ENCODE measurements around the gene BASP1.

Gene BASP1, protein sequence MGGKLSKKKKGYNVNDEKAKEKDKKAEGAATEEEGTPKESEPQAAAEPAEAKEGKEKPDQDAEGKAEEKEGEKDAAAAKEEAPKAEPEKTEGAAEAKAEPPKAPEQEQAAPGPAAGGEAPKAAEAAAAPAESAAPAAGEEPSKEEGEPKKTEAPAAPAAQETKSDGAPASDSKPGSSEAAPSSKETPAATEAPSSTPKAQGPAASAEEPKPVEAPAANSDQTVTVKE

GRCh38 chr5:17217493-17218352 lies at the start of gene BASP1:
BASP1 (plus strand) TSS chr5:17217631; CDS start chr5:17275217, 57,586 bp downstream.
- DNase-seq, result no peak

DNA sequence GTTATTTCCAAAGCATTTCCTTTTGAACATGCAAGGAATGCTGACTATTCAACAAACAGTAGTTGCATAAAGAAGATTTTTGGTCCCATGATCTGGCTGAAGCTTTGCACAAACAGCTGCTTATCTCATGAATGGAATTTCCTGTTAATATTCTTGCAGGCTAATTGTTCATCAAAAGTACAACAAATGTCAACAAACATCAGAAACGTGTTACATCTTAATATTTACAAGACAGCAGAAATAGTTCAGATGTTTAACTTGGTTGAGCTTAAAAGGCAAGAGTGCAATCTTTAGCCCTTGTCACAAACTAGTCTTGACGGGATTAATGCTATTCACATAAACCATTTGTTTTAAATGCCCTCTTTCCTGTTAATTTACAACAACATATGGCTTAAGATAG lies 47.9 kb upstream of the BASP1 start:
- DNase-seq, result no peak

DNA sequence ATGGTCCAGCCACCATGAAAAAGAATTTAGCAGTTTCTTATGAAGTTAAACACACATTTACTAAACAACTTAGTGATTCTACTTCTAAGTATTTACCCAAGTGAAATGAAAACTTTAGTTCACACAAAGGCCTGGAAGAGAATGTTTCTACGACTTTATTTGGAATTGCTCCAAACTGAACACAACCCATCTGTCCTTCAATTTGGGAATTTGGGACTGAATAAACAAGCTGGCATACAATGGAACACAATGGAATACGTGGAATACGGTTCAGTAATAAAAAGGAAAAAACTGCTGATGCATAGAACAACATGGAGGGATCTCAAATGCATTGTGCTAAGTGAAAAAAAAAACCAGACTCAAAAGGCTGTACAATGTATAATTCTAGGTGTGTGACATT lies 44.6 kb upstream of the BASP1 start:
- no peak for DNase-seq

- no peak for DNase-seq
Measured at GRCh38 chr5:17174965-17175364, 42.5 kb upstream of the BASP1 start.

DNA sequence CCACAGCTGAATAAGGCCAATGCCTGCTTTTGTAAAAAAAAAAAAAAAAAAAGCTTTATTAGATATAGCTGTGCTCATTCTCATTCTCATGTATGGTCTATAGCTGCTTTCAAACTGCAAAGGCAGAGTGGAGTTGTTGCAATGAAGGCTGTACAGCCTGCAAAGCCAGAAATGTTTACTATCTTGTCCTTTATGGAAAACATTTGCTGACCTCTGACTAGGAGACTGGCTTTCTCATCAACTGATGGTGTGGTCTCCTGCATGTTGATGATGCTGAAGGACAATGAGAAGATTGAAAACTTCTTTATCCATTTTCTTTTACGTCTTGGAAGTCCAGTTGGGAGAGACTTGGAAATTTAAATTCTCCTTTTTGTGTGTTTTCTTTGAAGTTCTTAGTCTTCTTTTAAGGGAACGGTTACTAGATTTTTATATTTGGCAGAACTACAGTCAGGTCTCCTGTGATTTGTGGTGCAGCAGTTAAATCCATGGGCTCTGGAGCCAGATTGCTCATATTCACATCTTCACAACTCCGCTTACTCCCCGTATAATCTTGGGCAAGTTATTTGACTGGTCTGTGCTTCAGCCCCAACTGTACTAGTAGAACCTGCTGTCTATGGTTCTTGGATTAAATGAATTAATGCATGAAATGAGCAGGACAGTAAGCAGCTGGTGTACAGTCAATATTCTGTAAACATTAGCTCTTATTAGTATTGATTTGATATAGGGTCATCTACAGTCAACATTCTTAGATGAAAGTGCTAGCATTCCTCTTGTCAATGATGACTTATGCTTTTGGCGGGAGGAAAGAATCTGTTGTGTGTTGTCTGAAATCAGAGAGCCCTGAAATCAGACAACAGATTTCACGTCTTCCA lies 39.7 kb upstream of the BASP1 start:
- no peak for DNase-seq

GRCh38 chr5:17178373-17178675 lies 39.1 kb upstream of the BASP1 start:
- DNase-seq, result no peak

GRCh38 chr5:17180330-17180843 lies 37.0 kb upstream of the BASP1 start:
- no peak for DNase-seq

- no peak for DNase-seq
Measured at GRCh38 chr5:17180864-17181723, 36.3 kb upstream of the BASP1 start.

DNA sequence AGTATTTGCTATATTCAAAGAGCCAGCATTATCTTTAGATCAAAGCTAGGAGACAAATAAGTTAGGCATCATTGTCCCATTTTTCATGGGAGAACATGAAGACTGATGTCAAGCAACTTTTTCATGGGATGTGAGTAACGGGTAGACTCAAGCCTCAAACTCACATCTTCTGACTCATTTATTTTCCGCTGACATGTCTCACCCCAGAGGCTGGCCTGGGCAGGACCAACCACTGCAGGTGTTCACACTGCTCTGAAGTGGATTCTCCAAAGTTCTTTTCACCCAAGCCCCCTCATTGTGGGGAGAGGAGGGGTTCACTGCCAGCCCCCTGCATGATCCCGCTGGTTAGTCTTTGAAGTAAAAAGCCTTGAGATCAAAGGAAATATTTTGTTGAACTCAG lies 34.9 kb upstream of the BASP1 start:
- DNase-seq, result no peak

- no peak for DNase-seq
Measured at GRCh38 chr5:17182981-17183380, 34.5 kb upstream of the BASP1 start.

GRCh38 chr5:17183831-17184230 lies 33.6 kb upstream of the BASP1 start:
- DNase-seq, result no peak

- no peak for DNase-seq
Measured at GRCh38 chr5:17184588-17184987, 32.8 kb upstream of the BASP1 start.

- DNase-seq, result no peak
Measured at GRCh38 chr5:17185349-17185748, 32.1 kb upstream of the BASP1 start.

DNA sequence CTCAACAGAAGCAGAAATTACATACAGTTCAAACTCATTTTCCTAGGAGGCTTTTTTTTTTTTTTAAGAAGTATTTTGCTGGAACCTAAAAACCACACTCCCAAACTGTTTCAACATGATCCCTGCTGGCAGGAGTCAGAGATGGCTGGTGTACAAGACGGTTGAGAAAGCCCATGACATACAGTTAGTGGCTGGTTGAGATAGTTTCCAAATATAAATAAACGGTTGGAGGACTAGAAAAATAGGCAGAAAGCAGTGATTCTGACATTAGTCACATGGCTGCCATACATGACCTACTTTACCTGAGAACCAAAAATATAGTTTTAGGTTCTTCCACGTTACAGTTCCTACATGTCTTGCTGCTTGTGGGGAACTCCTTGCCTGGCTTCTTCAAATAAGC lies 31.7 kb upstream of the BASP1 start:
- no peak for DNase-seq

DNA sequence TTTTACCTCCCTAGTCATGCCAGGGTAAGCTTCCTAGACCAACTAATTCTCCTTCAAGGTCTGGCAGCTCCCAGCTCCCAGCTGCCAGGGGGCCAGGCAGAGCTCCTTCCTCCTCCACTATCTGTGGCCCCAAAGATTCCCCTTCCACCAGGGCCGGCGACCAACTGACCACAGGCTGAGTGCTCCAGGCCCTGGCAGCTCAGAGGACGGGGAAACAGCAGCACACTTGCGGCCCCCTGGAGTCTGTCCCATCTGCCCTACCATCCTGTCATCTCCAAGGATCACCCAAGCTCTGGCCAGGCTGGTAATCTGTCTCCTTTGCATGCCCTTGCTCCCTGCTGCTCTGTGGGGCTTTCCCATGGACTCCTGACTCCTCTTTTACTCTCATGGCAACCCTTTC lies 31.2 kb upstream of the BASP1 start:
- DNase-seq, result no peak

GRCh38 chr5:17187011-17187785 lies 30.2 kb upstream of the BASP1 start:
- no peak for DNase-seq

DNA sequence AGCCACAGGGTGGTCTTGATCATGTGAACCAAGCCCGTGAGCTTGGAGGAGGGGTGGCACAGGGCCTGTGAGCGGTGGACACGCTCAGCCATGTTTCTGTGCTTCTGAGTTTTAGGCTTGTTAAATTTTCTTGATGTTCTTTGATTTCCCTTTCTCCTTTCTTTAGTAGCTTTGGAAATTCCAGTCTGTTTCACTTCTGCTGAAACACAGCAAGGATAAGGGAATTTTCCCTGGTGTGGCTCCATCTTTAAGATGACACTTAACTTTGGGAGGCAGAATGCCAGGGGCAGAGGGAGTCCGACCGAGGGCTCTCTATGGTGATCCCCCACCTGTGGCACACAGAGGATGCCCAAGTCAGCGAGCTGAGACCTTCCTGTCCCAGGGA lies 29.7 kb upstream of the BASP1 start:
- DNase-seq, result no peak

GRCh38 chr5:17189381-17190036 lies 27.9 kb upstream of the BASP1 start:
- peak; percentile 22 to 38 for DNase-seq

GRCh38 chr5:17190242-17190778 lies 27.1 kb upstream of the BASP1 start:
- DNase-seq, result no peak

DNA sequence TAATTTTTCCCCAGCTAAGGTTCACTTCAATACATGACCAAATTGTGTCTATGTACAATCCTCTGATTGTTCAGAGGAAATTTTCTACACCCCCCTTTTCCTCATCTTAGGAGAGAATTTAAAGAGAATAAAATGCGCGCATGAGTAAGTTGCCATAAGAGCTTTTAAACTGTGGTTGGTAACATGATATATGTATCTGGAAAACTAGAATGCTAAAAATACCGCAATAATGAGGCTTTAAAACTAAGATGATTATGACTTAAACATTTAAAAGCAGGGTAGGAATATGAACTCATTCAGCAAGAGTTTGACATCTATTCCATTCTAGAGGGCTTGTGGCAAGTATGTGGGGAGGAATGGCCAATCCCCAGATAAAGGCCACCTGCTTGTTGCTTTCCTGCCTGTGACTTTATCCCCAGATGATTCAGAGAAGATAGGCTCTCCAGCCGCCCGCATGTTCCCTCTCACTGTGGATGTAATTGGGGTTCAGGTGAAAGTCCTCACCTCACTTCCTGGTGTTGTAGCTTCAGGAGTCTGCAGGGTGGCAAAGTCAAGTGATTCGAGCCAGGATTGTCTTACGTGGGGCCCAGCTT lies 26.5 kb upstream of the BASP1 start:
- DNase-seq, result no peak

Measured in activated CD4-positive, alpha-beta T cell treated with anti-CD3 and anti-CD28 coated beads, Interleukin-2, amount 50 U/mL, for 4 hours (primary cell).